ENCODE measurements around the gene GPR27.

DNA sequence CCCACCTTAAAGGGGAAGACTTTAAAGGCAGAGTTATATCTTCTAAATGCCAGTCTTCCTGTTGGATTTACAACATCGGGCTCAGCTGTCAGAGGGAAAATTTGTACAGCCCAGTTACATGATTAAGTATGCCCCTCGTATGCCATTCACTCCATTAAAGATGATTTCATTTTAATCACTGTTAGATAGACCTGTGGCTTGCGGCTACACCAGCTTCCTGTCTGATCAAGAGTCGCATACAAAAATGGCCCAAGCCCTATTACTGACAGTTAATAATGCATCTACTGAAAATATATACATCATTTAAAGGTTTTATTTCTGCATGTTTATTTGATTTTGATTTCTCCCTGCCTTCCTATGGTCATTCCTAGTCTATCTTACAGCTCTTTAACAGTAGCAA, 35.6 kb upstream of the GPR27 start:
- TF ChIP-seq, protein P1, sequence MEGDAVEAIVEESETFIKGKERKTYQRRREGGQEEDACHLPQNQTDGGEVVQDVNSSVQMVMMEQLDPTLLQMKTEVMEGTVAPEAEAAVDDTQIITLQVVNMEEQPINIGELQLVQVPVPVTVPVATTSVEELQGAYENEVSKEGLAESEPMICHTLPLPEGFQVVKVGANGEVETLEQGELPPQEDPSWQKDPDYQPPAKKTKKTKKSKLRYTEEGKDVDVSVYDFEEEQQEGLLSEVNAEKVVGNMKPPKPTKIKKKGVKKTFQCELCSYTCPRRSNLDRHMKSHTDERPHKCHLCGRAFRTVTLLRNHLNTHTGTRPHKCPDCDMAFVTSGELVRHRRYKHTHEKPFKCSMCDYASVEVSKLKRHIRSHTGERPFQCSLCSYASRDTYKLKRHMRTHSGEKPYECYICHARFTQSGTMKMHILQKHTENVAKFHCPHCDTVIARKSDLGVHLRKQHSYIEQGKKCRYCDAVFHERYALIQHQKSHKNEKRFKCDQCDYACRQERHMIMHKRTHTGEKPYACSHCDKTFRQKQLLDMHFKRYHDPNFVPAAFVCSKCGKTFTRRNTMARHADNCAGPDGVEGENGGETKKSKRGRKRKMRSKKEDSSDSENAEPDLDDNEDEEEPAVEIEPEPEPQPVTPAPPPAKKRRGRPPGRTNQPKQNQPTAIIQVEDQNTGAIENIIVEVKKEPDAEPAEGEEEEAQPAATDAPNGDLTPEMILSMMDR (tag by site-specific recombination; IDR thresholded peaks at IDR 0.05), result no peak
- TF ChIP-seq, protein P2, sequence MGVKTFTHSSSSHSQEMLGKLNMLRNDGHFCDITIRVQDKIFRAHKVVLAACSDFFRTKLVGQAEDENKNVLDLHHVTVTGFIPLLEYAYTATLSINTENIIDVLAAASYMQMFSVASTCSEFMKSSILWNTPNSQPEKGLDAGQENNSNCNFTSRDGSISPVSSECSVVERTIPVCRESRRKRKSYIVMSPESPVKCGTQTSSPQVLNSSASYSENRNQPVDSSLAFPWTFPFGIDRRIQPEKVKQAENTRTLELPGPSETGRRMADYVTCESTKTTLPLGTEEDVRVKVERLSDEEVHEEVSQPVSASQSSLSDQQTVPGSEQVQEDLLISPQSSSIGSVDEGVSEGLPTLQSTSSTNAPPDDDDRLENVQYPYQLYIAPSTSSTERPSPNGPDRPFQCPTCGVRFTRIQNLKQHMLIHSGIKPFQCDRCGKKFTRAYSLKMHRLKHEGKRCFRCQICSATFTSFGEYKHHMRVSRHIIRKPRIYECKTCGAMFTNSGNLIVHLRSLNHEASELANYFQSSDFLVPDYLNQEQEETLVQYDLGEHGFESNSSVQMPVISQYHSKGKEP (tag by site-specific recombination; IDR thresholded peaks at IDR 0.05), result no peak
- TF ChIP-seq HOXA7 (CRISPR knock-in tag; IDR thresholded peaks at IDR 0.05; ENCODE audit: borderline replicate concordance), result no peak

Data from HEK293 (cell line).